Effector CD8-positive, alpha-beta T cell (primary cell): ENCODE results near the gene CCDC57.
A peak's percentile ranks its signal among the peaks of the same experiment; 100 is the strongest.

Experiments
- DNase-seq: peaks from one replicate; lab custom pipeline; 2025; lab: John Stamatoyannopoulos, UW

CCDC57 gene

DNA sequence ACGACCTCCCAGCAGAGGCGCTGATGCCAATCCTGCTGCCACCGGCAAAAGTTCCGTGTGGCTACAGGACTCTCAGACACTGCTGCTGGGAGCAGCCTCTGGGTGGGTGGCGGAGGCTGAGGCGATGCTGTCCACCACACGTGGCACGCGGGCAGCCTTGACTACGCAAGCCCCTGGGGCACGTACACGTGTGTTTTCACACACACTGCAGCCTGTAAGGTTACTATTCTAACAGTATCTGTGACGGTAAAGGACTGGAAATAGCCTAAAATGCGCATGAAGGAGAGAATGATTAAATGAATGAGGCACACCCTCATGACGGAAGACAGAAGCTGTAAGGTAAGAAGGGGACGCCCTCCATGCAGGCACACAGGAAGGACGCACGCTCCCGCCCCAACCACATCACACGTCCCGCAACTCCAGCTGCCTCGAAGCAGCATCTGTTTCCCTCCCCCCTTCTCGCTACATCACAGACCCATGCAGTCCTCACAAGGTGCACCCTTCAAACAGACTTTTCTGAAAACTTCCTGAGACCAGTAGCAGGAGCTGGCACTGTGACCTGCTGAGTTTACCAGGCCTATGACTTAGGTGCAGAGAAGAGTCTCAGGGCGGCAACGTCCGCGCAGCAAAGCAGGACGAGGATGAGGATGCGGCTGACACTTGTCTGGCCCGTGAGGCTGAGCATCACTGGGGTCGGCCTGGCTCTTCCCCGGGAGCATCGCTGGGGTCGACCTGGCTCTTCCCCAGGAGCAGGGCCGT, 85.9 kb downstream of the CCDC57 start:
- peak; percentile 84 for DNase-seq

DNA sequence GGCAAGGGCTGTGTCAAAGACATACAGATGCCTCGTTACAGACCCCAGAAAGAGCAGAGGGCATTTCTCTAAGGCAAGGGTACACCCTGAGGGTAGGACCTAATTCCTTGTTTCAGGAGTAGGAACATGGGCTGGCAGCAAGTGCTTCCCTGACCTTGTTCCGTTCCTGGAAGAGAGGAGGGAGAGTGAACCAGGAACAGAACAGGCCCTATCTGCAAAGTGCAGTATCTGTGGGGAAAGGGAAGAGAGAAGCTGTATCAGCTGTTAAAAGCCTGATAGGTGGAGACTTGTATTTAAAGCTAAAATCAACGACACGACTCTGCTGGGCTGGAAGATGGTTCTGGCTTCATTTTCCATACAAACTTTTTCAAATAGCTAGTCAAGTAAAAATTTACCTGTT, 88.5 kb downstream of the CCDC57 start:
- no peak for DNase-seq

DNA sequence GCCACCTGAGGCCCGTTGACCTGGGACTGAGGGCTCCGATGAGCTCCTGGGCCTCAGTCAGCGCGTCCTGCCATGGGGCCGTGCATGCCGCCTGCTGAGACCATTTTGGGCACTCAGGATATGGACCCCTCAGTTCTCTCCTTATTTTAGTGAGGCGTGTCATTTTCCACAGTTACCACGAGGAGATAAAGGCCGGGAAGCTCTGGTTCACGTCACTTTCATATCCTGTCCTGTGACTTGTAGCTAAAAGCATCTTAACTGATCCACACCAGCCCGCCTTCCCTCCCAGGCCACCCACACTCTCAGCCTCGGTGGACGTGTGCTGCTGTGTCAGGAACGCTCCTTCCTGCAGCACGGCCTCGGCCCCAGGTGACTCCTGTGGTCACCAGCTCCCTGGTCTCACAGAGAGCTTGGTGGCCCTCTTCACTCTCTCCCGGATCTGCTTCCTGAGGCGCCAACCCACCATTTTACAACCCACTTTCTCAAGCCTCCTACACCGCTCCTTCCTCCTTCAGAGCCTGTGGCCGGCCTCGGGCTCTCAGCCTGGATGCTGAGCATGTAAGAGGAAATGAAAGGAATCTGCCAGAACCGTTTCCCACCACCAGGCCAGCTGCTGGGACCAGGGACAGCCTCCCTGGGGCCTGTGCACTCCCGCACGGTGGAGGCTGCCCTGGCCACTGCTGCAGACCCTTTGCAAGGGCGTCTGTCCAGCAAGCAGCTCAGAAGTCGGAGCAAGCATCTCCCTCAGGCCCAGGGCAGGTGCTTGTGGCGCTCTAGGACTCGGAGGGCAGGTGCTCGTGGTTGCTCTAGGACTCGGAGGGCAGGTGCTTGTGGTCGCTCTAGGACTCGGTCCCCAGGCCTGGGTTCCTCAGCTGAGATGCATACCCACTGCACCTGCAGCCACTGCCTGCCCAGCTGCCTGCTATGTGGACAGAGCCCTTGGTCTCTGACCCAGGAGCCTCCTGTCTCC, 90.7 kb downstream of the CCDC57 start:
- DNase-seq, result no peak

DNA sequence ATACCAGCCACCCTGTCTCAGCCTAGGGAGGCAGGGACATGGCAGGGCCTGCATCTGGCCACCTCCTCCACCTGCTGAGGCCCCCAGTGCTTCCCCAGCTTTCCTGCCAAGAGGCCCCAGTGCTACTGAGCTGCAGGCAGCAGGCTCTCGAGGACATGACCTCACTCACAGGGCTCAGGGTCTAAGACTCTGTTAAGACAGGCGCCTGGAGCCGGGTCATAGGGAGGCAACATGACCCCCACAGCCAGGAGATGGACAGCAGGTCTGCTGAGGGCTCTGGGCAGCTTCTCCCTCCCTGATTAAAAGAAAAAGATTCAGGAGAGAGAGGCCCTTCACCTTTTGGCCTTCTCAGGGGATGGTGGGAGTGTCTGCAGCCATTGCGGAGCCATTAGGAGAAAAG, 91.4 kb downstream of the CCDC57 start:
- DNase-seq, result no peak

DNA sequence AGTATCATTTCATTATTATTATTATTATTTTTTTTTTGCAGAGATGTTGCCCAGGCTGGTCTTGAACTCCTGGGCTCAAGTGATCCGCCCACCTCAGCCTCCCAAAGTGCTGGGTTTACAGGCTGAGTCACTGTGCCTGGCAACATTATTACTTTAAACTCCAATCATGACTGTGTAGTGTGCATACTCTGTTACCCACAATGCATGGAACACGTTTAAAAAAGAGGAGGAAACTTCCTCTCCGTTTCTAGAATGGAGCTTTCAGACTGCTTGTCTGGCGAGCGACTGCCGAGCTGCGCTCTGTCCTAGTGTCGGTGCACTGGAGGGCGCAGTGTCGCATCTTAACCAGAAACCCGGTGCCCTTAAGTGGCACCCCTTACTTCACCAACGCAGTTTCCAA, 92.5 kb downstream of the CCDC57 start:
- no peak for DNase-seq

DNA sequence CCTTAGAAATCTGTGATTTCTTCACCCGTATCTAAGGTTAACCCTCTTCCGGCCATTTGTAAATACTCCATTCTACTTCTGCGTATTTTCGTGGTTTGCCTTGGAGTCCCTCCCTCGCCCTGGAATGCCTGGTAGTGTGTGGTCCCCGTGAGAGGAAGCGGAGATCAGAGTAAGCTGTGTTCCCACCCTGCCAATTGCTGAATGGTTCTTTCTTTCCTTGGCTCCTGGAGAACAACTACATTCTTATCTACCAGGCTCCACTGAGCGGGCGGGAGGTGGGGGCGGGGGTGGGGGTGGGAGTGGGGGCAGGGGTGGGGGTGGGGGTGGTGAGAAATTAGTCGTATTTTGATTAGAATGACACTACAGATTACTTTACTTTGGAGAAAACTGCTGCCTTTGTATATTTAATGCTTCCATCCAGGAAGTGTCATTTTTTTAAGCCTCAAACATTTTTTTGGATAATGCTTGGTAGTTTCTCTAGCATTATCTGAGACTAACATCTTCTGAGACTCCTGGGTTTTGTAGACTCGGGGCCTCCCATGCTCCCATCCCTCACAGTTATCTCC, 93.7 kb downstream of the CCDC57 start:
- DNase-seq, result no peak

DNA sequence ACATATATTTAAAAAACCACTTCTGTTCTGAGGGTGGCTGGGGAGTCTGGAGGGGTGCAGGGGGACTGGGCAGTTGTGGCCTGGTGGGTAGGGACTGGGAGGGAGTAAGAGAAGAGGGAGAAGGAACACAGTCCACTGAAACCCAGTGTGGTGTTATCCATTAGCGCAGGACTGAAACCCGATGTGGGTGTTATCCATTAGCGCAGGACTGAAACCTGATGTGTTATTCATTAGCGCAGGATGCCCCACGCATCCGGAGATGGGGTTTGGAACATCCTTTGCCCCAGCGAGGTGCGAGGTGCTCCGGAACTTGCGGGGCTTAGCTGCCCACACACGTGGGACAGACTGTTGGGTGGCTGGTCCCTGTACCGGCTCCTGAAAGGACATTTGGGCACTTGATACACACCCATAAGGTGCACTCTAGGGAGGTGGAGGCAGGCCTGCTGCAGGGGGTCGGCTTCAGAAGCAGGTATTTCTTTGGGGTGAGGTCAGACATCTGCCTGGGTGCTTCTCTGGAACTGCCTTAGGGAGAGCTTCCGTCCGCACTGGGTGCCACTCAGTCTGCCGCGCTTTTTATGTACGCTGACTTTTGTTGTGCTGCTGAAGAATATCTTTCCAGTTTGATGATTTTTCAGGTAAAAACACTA, 94.4 kb downstream of the CCDC57 start:
- DNase-seq, result no peak

DNA sequence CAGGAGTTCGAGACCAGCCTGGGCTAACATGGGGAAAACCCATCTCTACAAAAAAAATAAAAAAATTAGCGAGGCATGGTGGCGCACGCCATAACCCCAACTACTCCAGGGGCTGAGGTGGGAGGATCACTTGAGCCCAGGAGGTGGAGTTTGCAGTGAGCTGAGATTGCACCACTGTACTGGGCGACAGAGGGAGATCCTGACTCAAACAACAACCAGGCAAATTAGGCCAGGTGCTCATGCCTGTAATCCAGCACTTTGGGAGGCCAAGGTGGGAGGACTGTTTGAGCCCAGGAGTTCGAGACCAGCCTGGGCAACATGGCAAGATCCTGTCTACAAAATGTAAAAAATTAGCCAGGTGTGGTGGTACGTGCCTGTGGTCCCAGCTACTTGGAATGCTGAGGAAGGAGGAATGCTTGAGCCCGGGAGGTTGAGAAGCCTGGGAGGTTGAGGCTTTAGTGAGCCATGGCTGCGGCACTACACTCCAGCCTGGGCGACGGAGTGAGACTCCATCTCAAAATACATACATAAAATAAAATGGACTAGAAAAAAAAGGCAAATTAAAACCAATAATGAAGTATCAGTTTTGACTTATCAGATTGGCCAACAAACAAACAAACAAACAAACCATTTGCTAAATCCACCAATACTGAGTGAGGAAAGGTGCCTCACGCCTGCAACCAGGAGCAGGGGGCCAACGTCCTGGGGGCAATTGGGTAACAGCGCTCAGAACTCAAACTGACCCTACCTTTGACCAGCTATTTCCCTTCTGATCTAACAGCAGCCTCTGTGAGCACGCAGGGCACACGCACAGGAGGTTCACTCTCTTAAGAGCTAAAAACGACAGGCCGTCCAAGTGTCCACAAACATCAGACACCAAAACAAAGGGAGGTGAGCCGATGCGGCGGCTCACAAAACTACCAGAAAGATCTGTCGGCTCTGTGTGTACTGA, 95.2 kb downstream of the CCDC57 start:
- DNase-seq, result no peak

DNA sequence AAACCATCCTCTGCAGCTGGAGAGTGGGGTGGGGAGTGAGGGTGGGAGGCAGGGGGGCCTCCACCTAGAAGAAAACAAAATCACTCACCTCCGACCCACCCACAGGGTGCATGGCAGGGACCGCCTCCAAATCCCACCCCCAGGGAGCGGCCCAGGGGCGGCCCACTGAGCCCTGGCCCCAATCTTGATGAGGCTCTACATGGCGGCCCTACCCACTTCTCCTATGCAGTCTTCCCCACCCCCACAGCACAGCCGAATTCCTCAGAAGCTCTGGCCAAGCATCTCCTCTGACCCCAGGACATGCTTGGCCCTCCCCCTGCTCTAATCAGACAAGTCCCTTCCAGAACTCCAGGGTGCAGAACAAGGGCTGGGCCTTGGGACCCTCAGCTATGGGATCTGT, 96.4 kb downstream of the CCDC57 start:
- DNase-seq, result no peak

DNA sequence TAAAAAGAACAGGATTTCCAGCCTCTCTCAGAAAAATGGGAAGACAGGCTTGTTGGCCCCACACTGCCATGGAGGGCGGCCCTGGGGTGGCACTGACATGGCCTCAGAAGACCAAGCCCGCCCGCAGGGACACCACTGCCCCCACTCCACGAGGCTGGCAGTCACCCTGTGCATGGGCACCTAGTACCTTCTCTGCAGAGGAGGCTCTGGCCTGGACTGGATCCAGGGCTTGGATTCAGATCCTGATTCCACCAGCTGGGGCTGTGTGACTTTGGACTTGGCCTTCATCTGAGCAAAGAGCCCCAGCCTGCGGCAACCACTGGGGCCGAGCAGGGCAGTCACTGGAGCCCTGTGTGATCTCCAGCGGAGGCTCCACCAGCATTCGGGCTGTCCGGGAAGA, 97.8 kb downstream of the CCDC57 start:
- no peak for DNase-seq

DNA sequence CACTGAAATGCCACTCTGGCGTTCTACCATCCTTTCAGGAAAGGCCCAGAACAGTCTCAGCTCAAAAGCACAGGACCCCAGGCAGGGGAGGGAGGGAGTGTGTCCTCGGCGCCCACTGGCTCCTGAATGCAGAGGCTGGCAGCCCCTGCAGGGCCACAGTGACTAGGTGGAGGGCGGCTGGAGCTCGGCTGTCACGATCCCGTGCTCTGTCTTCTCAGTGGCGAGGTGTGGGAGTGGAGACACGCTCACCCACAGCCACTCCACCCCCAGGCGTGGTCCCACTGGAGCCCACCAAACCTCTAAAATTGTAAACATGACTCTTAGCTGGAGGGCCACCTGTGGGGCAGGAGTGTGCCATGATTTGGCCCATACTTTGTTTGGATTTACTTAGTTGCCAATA, 98.2 kb downstream of the CCDC57 start:
- no peak for DNase-seq

DNA sequence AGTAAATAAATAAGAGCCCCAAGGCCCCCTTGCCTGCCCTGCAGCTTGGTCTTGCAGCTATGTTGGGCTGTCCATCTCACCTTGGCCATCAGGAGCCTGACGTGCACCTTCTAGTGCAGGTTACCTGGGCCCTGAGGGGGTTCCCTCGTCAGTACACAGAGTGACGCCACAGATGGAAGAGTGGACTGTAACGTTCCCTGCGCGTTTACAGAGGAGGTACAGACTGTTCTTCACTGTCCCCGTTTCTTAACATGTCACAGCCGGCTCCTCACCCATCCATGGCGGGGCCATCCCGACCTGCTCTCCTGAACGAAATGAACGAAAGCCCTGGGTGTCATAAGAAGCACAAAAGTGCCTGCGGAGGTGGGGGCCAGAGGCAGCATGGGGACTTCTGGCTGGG, 98.7 kb downstream of the CCDC57 start:
- DNase-seq, result no peak

DNA sequence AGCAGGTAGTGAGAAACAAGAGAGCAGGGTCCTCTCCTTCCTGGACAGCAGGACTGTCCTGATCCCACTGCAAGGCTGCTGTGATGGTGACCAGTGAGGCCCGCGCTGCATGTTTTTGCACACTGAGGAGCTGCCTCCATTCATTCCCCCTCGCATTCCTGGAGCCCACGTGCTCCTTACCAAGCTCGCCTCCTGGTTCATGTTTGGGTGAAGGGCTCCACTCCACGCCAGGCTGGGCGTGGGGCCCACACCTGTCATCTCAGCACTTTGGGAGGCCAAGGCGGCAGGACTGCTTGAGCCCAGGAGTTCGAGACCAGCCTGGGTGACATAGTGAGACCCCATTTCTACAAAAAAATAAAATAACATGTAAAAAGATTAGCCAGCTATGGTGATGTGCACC, 99.2 kb downstream of the CCDC57 start:
- no peak for DNase-seq

DNA sequence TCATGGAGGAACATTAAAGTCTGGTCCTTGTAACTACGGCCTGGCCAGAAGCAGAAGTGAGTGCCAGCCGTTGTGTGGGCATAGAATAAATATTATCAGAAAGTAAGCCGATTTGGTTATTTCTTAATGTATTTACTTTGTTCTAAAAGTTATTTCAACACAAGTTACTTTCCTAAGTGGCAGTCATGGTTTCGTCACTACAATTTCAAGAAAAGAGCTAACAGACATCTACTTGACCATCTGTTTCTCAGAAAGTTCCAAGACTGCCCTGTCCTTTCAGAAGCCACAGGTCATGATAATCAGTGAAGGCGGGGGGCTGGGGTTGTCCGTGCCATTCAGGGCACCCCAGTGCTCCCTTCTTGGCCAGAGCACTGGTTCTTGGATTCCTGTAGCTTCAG, 99.7 kb downstream of the CCDC57 start:
- DNase-seq, result no peak

DNA sequence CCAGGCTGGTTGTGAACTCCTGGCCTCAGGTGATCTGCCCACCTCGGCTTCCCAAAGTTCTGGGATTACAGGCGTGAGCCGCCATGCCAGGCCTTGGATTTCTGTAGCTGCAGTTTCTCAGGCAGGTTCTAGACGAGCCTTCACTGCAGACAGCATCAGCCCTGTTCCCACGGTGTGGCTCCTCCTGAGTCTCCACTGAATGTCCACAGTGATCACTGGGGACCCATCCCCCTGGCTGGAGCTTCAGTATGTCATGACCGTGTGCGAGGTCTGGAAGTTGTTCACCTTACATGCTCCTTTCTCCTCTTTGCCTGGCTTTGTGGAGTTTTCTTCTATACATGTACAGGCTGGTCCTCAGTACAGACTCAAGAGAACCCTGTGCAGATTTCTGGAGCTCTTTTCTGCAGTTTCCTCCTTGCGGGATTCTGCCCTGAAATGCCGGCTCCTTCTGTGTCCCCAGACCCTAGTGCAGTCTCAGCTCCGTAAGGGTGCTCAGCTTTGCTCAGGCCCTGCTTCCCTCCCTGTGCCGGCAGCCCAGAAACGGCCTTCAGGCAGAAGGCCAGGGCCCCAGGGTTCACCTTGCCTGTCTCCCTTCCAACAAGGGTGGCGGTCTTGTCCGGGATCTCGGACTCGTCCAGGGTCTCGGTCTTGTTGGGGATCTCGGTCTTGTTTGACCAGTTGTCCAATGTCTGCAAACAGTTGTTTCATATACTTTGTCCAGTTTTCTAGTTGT, 100.3 kb downstream of the CCDC57 start:
- DNase-seq, result no peak

DNA sequence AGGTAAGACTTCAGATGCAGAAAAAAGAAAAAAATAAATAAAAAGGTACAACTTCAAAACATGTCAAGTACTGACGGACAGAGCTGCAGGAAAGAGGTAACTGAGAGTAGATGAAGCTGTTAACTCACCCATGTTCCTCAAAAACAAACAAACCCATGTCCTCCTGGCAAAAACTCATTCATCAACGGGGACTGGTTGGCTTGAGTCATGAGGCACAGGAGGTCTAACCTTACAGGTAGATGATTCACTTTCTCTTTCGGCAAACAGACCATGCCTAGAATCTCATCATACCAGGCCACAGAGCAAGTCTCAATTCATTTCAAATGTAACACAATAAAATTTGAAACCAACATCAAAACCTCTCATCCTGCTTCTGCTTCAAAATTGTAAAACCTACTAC, 102.3 kb downstream of the CCDC57 start:
- DNase-seq, result no peak

DNA sequence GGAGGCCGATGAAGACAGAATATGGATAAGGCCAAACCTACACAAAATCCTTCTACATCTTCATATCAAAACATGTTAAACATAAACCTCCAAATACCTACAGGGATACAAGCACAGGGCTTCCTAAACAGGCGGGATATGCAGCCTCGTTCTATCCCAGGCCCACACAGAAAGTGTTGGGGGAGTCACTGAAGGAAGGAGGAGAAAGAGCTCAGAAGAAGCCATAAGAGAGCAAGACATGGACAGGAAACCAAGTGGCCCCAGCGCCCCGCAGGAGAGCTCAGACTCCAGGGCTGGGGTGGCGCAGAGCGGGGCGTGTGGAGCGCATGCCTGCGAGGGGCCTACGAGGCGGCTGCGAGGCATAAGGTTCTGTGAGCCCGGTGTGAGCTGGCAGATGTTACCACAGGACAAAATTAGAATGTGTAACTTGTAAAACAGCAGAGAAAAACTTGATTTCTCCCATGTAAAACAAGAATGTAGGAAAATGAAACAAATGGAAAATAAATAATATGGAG, 103.6 kb downstream of the CCDC57 start:
- DNase-seq, result no peak

DNA sequence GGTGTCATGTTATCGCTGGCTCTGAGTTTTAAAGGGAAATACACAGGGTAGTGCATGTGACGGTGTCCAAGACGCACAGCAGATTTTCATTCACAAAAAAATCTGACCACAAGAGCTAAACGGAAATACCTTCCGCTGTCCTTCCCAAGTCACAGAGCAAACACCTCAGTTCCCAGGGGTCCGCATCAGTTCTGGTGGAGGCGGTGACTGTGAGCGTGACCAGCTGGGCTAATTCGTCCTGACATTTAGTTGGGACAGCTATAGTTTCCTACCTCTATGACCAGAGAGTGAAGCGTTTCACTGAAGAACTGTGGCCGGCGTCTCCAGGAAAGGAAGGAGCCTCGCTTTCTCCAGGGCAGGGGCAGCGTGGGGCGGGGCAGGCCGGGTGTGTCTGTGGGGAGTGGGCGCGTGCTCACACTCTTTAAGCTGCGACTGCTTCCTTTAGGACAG, 104.1 kb downstream of the CCDC57 start:
- no peak for DNase-seq

DNA sequence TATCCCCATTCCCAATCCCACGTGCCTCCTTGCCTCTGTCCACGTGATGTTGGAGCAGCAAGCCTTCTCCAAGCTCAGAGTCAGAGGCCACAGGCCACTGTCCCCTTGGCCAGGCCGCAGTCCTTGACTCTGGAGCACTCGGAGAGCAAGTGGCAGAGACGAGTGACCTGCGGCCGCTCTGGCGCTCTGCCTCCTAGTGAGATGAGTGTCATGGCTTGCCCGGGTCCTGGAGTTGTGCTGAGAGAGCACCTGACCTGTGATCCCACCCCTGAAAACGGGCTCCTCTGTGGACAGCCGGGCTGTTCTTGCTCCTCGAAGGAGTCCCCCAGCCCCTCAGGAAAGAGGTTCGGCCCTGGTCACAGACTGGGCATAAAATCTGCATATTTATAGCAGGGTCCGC, 104.6 kb downstream of the CCDC57 start:
- DNase-seq, result no peak

DNA sequence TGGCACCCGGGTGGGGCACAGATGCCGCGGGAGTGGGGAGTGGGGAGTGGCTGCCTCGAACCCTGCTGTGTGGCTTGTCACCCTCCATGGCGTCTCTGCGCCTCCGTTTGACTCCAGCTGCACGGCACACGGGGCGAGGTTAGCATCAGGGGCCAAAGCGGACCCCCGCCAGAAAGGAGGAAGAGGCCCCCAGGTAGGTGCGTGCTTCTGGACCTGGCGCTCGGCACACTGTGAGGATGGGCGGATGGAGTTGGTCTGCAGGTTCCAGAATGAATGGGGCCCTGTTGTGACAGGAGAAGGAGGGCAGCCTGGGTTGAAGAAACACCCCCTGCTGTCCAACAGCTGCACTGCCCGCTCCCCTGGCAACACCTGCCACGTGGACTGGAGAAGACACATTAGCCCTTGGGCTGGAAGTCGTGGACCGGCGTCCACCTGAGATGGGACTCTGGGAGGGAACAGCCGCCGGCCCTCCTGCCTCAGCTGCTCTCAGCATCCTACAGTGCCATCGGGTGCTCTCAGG, 105.2 kb downstream of the CCDC57 start:
- no peak for DNase-seq
